NK-92 (cell line): Measurements from ENCODE around the gene OPA1.

ENCODE experiments used
- DNase-seq: peaks from one replicate; lab custom pipeline; 2025; ENCODE audit not compliant: unreplicated experiment; lab: John Stamatoyannopoulos, UW

OPA1 gene, protein sequence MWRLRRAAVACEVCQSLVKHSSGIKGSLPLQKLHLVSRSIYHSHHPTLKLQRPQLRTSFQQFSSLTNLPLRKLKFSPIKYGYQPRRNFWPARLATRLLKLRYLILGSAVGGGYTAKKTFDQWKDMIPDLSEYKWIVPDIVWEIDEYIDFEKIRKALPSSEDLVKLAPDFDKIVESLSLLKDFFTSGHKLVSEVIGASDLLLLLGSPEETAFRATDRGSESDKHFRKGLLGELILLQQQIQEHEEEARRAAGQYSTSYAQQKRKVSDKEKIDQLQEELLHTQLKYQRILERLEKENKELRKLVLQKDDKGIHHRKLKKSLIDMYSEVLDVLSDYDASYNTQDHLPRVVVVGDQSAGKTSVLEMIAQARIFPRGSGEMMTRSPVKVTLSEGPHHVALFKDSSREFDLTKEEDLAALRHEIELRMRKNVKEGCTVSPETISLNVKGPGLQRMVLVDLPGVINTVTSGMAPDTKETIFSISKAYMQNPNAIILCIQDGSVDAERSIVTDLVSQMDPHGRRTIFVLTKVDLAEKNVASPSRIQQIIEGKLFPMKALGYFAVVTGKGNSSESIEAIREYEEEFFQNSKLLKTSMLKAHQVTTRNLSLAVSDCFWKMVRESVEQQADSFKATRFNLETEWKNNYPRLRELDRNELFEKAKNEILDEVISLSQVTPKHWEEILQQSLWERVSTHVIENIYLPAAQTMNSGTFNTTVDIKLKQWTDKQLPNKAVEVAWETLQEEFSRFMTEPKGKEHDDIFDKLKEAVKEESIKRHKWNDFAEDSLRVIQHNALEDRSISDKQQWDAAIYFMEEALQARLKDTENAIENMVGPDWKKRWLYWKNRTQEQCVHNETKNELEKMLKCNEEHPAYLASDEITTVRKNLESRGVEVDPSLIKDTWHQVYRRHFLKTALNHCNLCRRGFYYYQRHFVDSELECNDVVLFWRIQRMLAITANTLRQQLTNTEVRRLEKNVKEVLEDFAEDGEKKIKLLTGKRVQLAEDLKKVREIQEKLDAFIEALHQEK

DNA sequence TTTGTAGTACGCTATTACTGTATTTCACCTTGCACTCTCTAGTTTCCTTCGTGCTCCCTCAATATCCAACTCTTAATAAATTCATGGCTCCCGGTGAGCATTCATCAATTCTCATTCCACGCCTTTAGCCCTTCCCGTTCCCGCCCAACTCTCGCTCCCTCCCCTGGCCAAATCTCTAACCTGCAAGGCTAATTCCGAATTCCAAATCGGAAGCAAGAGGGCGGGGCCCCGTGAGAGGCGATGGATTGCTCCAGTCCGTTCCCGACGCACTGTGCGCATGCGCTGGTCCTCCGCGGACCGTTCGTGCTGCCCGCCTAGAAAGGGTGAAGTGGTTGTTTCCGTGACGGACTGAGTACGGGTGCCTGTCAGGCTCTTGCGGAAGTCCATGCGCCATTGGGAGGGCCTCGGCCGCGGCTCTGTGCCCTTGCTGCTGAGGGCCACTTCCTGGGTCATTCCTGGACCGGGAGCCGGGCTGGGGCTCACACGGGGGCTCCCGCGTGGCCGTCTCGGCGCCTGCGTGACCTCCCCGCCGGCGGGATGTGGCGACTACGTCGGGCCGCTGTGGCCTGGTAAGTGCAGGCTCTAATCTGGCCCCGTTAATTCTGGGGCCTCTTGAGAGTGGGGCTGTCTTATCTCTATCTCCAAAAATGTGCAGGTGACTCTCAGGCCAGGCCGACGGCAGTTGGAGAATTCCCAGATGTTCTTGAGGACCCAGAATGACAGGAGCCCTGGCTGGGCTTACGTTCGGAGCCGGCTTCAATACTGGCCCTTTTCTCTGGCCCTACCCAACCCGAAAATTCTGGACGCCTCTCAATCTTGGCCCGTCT lies at the start of gene OPA1:
OPA1 (plus strand) TSS at position 368 of the 827 bp plus-strand sequence; CDS start at position 538, 170 bp downstream.
- peak; percentile 26 for DNase-seq

DNA sequence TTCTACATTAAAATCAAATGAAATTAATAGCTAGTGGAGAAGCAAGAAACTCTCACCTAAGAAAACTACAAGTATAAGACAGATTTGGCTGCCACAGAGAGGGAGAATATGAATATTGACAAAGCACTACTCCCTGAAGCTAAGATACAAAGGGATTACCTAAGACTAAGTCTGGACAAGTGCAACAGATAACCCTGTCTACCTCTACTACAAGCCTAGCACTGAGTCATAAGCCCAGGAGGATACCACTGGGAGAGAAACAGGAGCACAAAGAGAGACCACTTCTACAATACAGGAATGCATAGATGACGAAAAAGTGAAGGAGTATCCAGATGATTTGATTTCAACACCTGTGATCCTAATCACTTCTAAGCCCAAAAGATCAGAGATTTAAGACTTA lies 48.7 kb upstream of the OPA1 start:
- no peak for DNase-seq

DNA sequence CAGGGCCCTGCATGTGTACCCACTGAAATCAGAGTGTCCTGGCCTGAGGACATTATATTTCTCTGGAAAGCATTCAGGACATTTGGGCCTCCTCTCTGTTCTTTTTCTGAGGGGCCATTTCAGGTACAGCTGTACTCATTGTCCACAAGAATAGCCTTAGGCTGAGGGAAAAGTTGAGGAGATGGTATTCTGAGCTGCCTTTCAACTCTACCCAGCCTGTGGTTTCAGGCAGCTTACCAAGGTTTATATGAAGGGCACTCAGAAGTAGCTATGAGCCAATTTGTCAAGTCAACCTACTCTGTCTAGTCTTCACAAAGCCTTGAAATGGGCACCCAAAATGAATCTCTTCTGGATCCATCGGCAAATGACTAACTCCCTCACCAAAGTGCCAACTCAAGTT lies 47.7 kb upstream of the OPA1 start:
- no peak for DNase-seq

DNA sequence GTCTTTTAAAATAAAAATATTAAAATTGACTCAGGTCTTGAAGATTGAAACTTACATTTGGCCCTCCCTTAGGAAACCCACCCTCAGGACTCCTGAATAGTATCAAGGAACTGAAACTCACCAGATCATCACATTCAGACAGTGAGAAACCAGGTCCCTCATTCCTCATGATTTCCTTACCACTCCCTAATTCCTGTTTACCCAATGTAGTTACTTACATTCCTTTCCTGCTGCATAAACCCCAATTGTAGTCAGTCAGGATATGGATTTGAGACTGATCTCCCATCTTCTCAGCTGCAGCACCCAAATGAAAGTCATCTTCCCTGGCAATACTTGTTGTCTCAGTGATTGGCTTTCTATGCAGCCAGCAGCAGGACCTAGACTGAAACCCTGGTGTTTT lies 46.9 kb upstream of the OPA1 start:
- DNase-seq: no peak

DNA sequence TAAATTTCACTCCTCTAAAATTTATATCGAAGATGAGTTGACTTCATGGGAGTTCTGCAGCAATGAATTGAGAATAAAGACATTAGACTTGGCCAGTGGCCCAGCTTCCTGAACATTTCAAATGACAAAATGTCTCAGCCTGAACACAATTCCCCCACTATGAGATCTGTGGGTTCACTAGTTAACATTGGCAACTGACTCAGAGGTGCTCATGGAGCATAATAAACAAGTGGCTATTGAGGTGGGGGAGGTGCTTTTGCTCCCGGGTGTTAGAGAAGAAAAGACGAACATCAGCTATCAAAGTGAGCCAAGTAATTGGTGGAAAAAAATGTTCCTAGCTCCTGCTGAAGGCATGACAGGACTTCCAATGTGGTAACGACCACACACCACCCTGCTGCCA lies 44.6 kb upstream of the OPA1 start:
- DNase-seq: no peak

DNA sequence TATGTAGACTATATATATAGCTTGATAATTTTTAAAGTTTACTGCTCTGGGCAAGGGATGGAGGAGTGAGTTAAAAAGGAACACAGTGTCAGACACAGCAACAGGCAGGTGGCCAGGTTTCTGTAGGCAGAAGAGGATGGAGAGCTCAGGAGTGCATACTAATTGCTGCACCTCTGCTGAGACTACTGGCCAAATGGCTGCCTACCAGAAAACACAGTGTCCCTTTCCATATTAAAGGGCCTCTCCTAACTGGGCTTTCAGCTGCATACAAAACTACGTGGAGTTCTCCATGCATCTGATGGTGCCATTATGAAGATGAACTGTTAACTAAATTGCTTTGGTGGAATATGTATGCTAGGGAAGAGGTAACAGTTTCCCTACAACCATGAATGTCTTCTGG lies 40.1 kb upstream of the OPA1 start:
- no peak for DNase-seq

DNA sequence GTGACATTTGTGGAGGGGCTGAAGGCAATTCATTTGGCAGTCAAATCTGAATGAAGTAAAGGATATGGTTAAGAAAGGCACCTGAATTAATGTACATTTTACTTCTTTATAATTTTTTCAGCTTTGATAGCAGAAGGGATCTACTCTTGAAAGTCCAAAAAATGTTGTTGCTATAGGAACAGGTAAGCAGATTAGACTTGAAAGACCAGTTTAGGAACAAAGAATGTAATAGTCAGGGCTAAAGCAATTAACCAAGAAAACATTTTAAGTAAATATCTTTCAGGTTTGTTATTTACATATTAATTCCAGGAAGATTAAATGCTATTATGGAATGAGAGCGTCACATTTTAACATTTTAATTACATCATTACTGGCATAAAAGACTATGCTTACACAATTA lies 39.4 kb upstream of the OPA1 start:
- DNase-seq: no peak

DNA sequence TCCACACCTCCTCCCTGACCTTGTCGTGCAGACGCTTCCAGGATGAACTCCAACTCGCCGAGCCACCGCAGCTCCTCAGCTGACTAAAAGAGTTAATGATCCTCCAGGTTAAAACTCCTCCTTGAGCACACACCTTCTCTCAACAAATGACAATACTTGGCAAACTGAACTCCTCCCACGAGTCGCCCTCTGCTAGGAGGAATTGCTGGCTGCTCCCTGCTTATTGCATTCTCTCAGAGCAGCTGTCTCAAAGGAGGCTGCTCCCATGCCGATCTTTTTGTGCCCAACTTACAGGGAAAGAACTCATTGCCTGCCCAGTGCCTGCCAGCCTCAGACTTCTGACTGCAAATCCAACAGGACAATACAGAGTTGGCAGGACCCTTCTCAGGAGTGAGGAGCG lies 38.2 kb upstream of the OPA1 start, which contains the start of gene ATP13A4:
ATP13A4 (minus strand) TSS at position 85 of the 400 bp plus-strand sequence. CDS start 96 bp downstream, outside the sequence.
- DNase-seq: no peak

DNA sequence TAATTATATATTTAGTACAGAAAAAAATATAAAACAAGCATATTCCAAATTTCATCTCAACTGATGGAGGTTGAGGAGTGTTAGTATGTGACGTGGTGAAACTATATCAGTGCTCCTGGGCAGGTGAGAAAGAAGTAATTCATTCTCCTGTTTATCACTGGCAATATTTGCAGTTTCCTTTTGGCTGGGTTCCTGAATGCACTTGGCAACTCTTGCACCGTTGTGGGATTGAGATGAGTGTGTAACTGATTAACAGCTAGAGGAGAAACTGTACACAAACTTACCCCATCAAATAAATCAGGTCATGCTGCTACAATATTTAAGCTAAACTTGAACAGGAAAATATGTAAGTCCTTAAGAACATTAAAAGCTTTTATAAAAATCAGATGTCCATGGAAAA lies 36.2 kb upstream of the OPA1 start:
- DNase-seq: no peak

DNA sequence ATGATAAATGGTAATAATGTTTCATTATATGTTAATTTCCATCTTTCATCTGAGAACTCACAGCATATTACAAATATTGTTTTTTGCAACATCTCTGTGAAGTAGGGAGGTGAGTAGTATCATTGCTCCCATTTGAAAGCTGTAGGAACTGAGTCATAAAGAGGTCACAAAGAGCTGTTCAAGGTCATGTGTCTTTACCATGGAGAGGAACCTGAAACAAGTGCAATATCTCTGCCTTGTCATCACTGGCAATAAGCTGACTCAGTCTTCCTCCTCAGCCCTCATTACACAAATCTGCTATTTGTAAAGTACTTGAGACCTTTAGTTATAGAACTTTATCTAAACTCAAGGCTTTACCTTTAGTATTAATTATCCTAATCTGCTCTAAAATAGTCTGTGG lies 33.9 kb upstream of the OPA1 start:
- DNase-seq: no peak

DNA sequence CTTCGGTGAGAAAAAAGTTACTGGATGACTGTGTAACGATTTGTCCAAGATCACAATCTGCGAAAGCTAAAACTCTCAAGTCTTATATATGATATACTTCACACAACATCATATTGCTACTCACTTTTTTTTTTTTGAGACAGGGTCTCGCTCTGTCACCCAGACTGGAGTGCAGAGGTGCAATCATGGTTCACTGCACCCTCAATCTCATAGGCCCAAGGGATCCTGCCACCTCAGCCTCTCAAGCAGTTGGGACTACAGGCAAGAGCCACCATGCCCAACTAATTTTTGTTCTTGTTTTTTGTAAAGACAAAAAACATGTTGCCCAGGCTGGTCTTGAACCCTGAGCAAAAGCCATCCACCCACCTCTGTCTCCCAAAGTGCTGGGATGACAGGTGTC lies 32.9 kb upstream of the OPA1 start:
- no peak for DNase-seq

DNA sequence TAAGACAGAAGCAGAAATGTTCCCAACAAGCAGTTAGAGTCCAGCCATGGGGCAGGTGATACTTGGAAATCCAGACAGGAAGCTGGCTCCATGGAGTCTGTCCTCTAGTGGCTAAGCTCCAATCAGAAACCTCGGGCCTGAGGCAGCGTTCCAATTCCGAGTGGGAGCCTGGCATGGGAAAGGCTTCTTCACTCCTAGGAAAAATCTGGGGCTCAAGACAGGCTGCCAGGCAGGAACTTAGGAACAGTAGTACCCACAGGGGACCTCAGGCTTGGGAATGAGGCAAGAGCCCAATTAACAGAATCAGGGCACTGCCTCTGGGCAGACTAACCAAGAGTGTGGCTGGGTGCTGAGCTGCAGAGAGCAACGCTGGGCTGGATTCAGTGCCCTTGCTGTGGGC lies 32.1 kb upstream of the OPA1 start:
- DNase-seq: no peak

DNA sequence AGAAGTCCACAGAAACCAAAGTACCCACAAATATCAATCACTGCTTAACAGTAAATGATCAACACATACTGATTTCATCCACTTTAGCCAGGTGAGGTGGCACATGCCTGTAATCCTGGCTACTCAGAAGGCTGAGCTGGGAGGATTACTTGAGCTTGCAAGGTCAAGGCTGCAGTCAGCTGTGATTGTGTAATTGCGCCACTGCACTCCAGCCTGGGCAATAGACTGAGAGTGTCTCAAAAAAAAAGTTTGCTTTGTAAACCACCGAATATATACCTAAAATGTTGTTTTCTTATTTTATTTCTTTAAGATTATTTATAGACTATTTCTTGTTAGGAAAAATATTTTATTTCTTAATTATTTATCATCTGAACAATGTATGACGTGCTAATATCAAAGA lies 29.6 kb upstream of the OPA1 start:
- no peak for DNase-seq

DNA sequence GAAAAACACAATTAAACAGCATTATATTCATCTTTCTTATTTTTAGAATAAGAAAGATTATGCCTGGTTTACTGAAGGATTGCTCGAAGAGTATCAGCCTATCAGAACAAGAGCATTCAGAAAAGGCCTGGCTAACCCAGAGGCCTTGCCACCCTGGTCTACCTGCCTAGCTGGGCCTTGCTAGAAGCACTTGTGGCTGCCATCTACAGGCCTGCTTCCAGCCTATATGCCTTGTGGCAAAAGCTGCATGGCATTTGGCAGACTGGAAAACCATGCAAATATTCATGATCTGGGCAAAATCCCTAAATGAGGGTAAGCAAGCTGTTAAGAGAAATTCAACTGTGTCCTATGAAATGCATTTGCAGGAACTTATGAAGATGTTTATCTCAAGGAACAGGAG lies 29.0 kb upstream of the OPA1 start:
- DNase-seq: no peak

DNA sequence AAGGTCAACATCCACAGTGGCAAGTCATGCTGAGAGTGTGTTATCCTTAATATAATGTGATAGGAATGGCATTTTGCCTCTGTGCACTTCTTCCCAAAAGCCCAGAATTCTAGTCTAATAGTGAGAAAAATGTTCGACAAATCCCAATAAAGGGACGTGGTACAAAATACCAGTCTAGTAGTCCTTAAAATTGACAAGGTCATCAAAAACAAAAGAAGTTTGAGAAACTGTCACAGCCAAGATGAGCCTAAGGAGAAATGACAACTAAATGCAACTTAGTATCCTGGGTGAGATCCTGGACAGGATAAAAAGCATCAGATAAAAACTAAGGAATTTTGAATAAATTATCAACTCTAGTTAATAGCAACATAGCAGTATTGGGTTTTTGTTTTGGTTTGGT lies 23.9 kb upstream of the OPA1 start:
- DNase-seq: no peak

DNA sequence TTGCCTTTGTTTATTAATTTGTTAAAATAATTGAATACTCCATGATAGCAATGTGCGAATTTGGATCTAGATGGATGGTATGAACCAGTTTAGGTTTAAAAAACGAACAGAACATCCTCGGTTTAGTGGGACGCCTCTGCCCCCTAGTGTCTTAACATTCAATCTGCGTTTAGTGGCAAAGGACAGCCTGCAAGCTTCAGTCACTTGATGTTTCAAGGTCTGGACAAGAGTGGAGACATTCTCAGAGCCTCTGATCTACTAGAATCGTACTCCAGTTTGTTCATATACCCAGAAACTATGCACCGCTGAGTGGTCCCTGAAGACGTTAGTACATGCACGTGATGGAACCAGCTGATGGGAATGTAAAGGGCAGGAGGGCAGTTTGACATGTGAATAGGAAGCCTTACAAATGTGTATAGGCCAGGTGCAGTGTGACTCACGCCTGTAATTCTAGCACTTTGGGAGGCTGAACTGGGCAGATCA lies 20.5 kb upstream of the OPA1 start:
- no peak for DNase-seq

DNA sequence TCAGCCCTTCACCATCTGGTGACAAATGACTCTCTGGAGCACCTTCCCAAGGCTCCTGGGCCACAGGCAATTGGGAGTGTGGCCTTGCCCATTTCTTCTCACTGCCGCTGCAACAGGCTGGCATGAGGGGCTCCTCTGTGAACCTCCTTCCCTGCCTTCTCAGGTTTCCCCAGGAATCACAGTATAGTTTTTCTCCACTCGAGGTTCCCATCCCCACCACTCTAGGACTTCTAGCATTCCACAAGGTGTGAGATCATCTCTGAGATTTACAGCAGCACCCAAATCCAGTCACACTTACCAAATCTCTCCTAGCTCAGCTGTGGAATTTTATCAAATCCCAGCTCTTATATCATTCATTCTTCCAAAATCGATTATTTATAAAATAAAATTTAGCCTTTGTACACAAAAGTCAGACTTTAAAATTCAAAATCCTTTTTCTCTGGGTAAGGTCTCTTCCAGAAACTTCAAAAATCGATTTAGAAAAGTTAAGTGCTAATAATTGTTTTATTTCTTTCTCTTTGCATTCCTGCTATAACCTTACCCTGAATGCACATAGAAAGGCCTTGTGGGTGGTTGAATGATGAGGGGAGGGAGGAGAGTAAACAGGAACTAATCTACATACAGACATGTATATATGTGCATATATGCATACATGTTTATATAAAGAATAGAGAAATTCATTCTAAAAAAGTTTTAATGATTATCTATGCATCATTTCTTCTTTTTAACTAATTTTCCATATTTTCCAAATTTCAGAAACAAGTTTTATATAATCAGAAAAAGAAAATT lies 19.4 kb upstream of the OPA1 start:
- no peak for DNase-seq

DNA sequence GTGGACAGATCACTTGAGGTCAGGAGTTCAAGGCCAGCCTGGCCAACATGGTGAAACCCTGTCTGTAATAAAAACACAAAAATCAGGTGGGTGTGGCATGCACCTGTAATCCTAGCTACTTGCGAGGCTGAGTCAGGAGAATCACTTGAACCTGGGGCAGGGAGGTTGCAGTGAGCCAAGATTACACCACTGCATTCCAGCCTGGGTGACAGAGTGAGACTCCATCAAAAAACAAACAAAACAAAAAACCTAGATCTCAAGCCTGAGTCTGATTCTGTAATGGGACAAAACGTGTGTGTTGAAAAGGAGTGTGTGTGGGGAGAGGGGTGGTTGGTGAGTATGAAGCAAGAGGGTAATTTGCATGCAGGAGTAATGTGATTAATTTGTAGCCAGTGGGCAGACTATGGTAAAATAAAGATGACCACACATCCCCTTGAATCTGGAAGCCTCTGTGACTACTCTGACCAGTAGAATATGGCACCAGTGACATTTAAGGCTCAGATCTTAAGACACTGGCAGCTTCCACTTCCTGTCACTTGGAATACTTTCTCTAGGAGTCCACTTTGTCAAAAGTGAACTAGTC lies 18.4 kb upstream of the OPA1 start:
- no peak for DNase-seq

DNA sequence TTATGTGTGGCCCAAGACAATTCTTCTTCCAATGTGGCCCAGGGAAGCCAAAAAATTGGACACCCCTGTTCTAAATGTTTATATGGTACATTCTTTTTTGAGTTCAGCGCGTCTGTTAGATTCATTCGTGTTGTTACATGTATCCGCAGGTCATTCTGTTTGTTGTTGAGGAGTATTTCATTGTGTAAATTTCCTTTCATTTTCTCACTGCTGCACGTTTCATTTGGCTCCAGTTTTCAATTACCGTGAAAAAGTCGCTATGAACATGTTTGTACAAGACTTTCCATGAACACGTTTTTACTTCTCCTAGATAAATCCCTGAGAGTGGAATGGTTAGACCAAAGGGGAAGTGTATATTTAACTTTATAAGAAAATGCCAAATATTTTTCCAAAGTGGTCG lies 7.5 kb upstream of the OPA1 start:
- DNase-seq: no peak

DNA sequence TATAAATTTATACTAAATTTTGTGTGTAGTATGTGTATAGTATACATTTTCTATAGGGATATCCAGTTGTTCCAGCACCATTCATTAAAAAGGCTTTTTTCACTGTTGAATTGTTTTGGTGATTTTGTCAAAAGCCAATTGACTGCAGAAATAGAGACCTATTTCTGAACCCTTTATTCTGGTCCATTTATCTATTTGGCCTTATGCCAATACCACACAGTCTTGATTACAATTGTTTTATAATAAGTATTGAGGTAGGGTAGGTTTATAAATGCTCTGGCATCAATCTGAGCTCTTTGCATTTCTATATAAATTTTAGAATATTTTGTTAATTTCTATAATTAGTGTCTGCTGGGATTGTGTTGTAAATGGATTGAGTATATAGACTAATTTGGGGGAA lies 6.5 kb upstream of the OPA1 start:
- no peak for DNase-seq
